Suprapubic skin (tissue), 4 donors: ENCODE data around the gene LRRC8B. TPM values are rescaled to one million over a fixed set of nuclear protein-coding genes. Genes with fewer than 3 reads are reported as not detected.

Experiments used
- DNase-seq, 2 donors: peaks; one replicate each; pipeline ENCODE4 v3.0.0-alpha.2; 2019; ENCODE audit warnings: low spot score in 2 of 2
- H3K27ac ChIP-seq: fragments of 200-600 bp; sonication (generic); one replicate; pipeline ENCODE4 v1.5.1; 2019
- H3K27me3 ChIP-seq: fragments of 200-600 bp; sonication (generic); one replicate; pipeline ENCODE4 v1.5.1; 2019
- H3K36me3 ChIP-seq: fragments of 200-600 bp; sonication (generic); one replicate; pipeline ENCODE4 v1.5.1; 2019
- H3K4me1 ChIP-seq: fragments of 200-600 bp; sonication (generic); one replicate; pipeline ENCODE4 v1.5.1; 2019
- H3K4me3 ChIP-seq: fragments of 200-600 bp; sonication (generic); one replicate; pipeline ENCODE4 v1.5.1; 2019; ENCODE audit warnings: mild to moderate bottlenecking
- H3K9me3 ChIP-seq: fragments of 200-600 bp; sonication (generic); one replicate; pipeline ENCODE4 v1.5.1; 2019
- CTCF ChIP-seq, 2 donors: fragments of 200-600 bp in 1 of 2; fragments of 450-650 bp in 1 of 2; sonication (generic) in 1 of 2; IDR thresholded peaks; one replicate each; pipeline ENCODE4 v1.5.1; 2016 to 2019; ENCODE audit warnings: antibody characterized with exemption in 2 of 2, mild to moderate bottlenecking in 1 of 2, moderate library complexity in 1 of 2
- EP300 ChIP-seq: sonication (generic); formaldehyde crosslinking; IDR thresholded peaks from one replicate; pipeline ENCODE4 v1.6.1; 2017; ENCODE audit warnings: antibody characterized with exemption
- POLR2A ChIP-seq, 2 donors: fragments of 450-650 bp; IDR thresholded peaks; one replicate each; pipeline ENCODE4 v1.6.1; 2017; ENCODE audit warnings: antibody characterized with exemption in 2 of 2, mild to moderate bottlenecking in 2 of 2, moderate library complexity in 2 of 2
- POLR2AphosphoS5 ChIP-seq, 3 donors: sonication (generic); formaldehyde crosslinking; IDR thresholded peaks; one replicate each; pipeline ENCODE4 v1.6.1; 2017; ENCODE audit warnings: antibody characterized with exemption in 3 of 3
- whole genome bisulfite sequencing: methylation state at CpG from one replicate; pipeline ENCODE4 v1.1.5; 2018; 5-methylcytosine and 5-hydroxymethylcytosine counted together
- total RNA-seq, 4 donors: library from RNA; depleted of rRNA; stranded (reverse); fragments of >200 nt; gene quantifications; one replicate each; pipeline ENCODE4 v1.1.0, GENCODE V29; 2016

LRRC8B gene
- total RNA-seq, 4 donors from 2014 or later = 11.1 to 26.6 (median 13.9) TPM

GRCh38 chr1:89633800-89634625 is 109.4 kb downstream of the LRRC8B start:
- Histone ChIP-seq H3K27ac (peak overlapping the region; percentile 76), H3K27me3 (no peaks in the 10 kb centered on the region), H3K4me3 (peak overlapping the region; percentile 73), H3K36me3 (no peaks in the 10 kb centered on the region), H3K4me1 (peaks cover 39% of the 10 kb centered on the region), H3K9me3 (no peaks in the 10 kb centered on the region)
- WGBS = 16% methylated on average over 32 of the region's 32 CpGs
- DNase-seq = no peak
- no peak for TF ChIP-seq CTCF (IDR thresholded peaks at IDR 0.05)
- no peak for TF ChIP-seq EP300
- no peak for TF ChIP-seq POLR2A (IDR thresholded peaks at IDR 0.05)
- TF ChIP-seq POLR2AphosphoS5 (IDR thresholded peaks at IDR 0.05) = no peak

- H3K4me1 ChIP-seq = peaks cover 35% of the 10 kb centered on the region
These were observed 111.5 kb downstream of the LRRC8B start for GRCh38 chr1:89635825-89636815.

GRCh38 chr1:89637496-89637895 is 112.9 kb downstream of the LRRC8B start:
- H3K27ac ChIP-seq = no peak overlapping the region
- DNase-seq = no peak
- H3K9me3 ChIP-seq = no peaks in the 10 kb centered on the region
- H3K36me3 ChIP-seq = no peaks in the 10 kb centered on the region
- TF ChIP-seq POLR2A (IDR thresholded peaks at IDR 0.05) = no peak
- TF ChIP-seq EP300 = no peak
- TF ChIP-seq POLR2AphosphoS5 (IDR thresholded peaks at IDR 0.05) = no peak
- no peak for TF ChIP-seq CTCF (IDR thresholded peaks at IDR 0.05)
- peaks cover 24% of the 10 kb centered on the region for H3K4me1 ChIP-seq
- H3K27me3 ChIP-seq = no peaks in the 10 kb centered on the region
- no peak overlapping the region for H3K4me3 ChIP-seq

More at GRCh38 chr1:89635825-89636815, 111.5 kb downstream of the LRRC8B start:
- H3K9me3 ChIP-seq = no peaks in the 10 kb centered on the region
- peak overlapping the region; percentile 3 for H3K27ac ChIP-seq
- WGBS = 63% methylated on average over 6 of the region's 6 CpGs
- H3K36me3 ChIP-seq = no peaks in the 10 kb centered on the region
- no peak for DNase-seq
- TF ChIP-seq CTCF (IDR thresholded peaks at IDR 0.05) (no peak), POLR2AphosphoS5 (IDR thresholded peaks at IDR 0.05) (no peak), EP300 (no peak), POLR2A (IDR thresholded peaks at IDR 0.05) (no peak)
- peak overlapping the region; percentile 73 for H3K4me3 ChIP-seq
- no peaks in the 10 kb centered on the region for H3K27me3 ChIP-seq

GRCh38 chr1:89640440-89640839 is 115.8 kb downstream of the LRRC8B start:
- TF ChIP-seq CTCF (IDR thresholded peaks at IDR 0.05) (no peak), POLR2AphosphoS5 (IDR thresholded peaks at IDR 0.05) (no peak), POLR2A (IDR thresholded peaks at IDR 0.05) (no peak), EP300 (no peak)
- no peaks in the 10 kb centered on the region for H3K36me3 ChIP-seq
- no peak overlapping the region for H3K4me3 ChIP-seq
- peaks cover 12% of the 10 kb centered on the region for H3K4me1 ChIP-seq
- H3K9me3 ChIP-seq = no peaks in the 10 kb centered on the region
- H3K27me3 ChIP-seq = no peaks in the 10 kb centered on the region
- no peak for DNase-seq
- no peak overlapping the region for H3K27ac ChIP-seq

GRCh38 chr1:89641781-89642180 is 117.2 kb downstream of the LRRC8B start:
- Histone ChIP-seq H3K4me1 (no peaks in the 10 kb centered on the region), H3K27ac (no peak overlapping the region), H3K27me3 (no peaks in the 10 kb centered on the region), H3K9me3 (peaks cover 8% of the 10 kb centered on the region), H3K4me3 (no peak overlapping the region), H3K36me3 (no peaks in the 10 kb centered on the region)
- WGBS = 78% methylated on average over 4 of the region's 4 CpGs
- DNase-seq = no peak
- no peak for TF ChIP-seq CTCF (IDR thresholded peaks at IDR 0.05)
- TF ChIP-seq POLR2A (IDR thresholded peaks at IDR 0.05) = no peak
- TF ChIP-seq EP300 = no peak
- no peak for TF ChIP-seq POLR2AphosphoS5 (IDR thresholded peaks at IDR 0.05)
